ENCODE measurements around the gene RASGEF1B.
"Not testable (repeated sequence)": the region's sequence is repeated elsewhere in the genome, so short reads cannot be mapped to it uniquely, and the experiment has no call there.

Gene RASGEF1B

GRCh38 chr4:81498046-81498445, 26.3 kb upstream of the RASGEF1B start:
- no peak for DNase-seq

GRCh38 chr4:81495345-81495744, 23.6 kb upstream of the RASGEF1B start:
- DNase-seq: no peak

DNA sequence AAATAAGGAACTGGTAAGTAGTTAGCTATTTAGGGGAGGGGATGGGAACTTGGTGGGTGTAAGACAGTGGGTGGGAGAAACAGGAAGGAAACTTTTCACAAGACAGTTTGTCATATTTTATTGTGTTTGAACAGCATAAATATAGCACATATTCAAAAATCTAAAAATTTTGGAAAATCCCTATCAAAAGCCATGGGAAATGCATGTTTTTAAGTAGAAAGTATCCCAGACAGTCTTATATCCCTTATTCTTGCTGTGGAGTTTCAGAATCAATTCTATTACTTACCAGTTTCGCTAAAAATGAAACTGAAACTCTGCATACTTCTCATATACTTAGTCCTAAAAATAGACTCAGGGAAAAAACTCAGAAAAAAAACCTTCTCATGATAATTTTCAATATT, 22.3 kb upstream of the RASGEF1B start:
- DNase-seq: no peak

DNA sequence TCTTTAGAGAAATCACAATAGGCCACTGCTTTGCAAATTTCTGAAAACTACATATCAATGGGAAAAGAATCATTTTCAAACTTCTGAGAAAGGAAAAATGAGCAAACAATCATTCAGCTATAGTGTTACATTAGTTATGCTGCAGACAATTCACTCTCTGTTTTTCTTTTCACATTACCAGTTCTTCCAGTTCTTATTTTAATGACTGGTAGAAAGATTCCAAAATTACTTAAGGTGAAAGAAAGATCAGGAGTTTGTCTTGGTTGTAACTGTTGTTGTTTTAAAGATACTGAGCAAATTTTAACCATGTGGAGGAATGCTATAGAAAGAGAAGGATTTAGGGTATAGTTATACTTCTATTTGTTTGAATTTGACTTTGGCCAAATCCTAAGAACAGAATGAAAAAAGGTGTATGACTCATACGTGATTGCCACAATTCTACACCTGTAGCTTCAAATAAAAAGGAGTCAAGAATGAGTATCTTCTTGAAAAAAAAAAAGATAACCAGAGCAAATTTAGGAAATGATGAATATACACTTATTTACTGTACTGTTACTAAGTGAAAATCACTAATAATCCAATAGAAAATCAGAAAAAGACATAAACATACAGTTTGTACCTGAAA, 21.0 kb upstream of the RASGEF1B start:
- no peak for DNase-seq

DNA sequence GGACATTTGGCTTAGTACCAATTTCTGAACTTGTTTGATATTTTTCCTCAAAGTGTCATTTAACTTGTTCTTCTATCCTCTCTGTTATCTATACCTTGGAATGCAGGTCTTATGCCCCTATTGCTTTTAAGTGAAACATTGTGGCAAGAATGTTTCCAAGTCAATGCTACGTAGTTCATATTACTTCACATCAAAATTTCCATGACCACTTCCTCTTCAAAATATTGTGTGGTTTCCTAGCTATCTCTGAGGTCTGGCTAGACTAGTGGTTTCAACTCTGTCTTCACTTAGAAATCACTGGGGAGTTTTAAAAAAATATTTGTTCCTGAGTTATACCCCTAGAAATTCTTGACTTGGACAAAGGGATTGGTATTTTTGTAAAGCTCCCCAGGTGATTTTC, 20.2 kb upstream of the RASGEF1B start:
- DNase-seq: peak; percentile 76

- no peak for DNase-seq
Measured at GRCh38 chr4:81490403-81491160, 18.9 kb upstream of the RASGEF1B start.

GRCh38 chr4:81486502-81486901, 14.8 kb upstream of the RASGEF1B start:
- no peak for DNase-seq

- no peak for DNase-seq
Measured at GRCh38 chr4:81485310-81485980, 13.7 kb upstream of the RASGEF1B start.

DNA sequence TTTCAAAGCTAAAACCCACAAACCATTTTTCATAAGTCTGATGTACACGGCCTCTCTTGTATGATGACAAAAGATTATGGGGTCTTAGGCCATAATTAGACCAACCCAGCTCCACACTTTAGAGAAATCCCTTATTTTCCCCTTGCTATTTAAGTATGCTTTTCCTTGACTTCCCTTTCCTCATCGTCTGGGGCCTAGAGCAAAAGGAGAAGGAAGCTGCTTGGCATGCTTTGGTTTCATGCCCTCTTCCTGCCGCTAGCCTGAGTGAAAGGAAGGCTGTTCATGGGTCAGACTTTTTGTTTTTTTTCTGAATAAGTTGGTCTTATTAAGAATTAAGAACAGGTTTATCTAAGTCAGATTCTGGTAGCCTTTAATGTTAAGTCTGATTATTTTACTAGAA, 10.6 kb upstream of the RASGEF1B start:
- no peak for DNase-seq

GRCh38 chr4:81481151-81481550, 9.4 kb upstream of the RASGEF1B start:
- DNase-seq: no peak

GRCh38 chr4:81479573-81479972, 7.9 kb upstream of the RASGEF1B start:
- DNase-seq: not testable (repeated sequence)

DNA sequence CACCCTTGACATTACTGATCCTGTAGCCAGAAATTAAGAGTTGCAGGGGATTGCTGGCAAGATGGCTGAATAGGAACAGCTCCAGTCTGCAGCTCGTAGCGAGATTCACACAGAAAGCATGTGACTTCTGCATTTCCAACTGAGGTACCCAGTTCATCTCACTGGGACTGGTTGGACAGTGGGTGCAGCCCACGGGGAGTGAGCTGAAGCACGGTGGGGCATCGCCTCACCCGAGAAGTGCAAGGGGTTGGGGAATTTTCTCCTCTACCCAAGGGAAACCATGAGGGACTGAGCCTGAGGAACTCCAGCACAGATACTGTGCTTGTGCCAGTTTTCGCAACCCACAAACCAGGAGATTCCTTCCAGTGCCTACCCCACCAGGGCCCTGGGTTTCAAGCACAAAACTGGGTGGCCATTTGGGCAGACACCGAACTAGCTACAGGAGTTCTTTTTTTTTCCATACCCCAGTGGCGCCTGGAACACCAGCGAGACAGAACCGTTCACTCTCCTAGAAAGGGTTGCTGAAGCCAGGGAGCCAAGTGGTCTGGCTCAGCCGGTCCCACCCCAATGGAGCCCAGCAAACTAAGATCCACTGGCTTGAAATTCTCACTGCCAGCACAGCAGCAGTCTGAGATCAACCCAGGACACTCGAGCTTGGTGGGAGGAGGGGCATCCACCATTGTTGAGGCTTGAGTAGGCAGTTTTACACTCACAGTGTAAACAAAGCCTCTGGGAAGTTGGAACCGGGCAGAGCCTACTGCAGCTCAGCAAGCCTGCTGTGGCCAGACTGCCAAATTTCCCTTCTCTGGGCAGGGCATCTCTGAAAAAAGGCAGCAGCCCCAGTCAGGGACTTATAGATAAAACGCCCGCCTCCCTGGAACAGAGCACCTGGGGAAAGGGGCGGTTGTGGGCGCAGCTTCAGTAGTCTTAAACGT, 1.9 kb upstream of the RASGEF1B start:
- not testable (repeated sequence) for DNase-seq

DNA sequence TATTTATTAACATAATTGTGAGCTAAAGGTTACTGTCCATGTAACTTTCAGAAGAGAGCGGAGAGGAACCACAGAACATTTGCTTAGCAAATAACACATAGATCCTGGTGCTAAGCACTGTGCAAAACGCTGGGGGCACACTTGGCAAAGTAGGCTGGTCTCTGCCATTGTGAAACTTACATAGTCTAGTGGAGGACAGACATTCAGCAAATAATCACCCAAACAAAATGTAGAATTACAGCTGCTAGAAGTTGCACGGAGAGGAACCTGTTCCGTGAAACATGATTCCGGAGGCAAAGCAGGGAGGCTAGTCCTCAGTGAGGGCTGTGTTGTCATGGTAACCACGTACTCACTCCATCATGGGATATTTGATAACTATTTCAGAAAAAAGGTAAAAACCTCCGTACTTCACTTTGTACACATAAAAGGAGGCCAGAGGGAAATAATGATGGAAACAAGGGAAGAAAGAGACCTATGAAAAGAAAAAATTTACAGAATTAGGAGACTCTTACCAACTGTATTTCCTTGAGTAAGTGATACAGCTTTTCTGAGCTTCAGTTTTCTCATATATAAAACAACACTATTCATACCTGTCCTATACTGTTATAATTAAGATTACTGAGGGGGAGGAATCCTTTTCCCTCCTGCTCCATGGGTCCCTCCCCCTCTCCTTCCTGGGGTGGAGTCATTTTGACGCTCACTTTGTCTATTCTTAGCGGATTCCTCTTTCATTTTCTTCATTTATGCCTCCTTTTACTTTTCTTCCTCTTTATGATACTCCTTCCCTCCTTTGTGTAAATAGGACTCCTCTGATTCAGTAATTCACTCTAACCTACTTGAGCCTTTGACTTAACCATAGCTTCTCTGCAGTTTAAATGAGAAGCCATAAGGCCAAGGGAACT, 825 bp upstream of the RASGEF1B start:
- DNase-seq: peak; percentile 77

DNA sequence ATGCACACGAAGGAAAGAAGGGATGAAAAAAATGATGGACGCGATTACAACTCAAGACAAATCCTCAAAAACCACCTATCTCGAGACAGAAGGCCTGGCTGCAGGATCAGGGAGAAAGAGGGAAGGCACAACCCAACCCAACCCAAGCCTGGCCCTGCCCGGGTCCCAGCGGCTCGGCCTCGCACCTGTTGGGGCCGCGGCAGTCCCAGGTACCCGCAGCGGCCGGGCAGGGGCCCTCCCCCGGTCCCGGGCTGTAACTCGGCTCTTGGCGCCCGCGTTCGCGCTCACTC, 464 bp downstream of the RASGEF1B start:
- DNase-seq: no peak

DNA sequence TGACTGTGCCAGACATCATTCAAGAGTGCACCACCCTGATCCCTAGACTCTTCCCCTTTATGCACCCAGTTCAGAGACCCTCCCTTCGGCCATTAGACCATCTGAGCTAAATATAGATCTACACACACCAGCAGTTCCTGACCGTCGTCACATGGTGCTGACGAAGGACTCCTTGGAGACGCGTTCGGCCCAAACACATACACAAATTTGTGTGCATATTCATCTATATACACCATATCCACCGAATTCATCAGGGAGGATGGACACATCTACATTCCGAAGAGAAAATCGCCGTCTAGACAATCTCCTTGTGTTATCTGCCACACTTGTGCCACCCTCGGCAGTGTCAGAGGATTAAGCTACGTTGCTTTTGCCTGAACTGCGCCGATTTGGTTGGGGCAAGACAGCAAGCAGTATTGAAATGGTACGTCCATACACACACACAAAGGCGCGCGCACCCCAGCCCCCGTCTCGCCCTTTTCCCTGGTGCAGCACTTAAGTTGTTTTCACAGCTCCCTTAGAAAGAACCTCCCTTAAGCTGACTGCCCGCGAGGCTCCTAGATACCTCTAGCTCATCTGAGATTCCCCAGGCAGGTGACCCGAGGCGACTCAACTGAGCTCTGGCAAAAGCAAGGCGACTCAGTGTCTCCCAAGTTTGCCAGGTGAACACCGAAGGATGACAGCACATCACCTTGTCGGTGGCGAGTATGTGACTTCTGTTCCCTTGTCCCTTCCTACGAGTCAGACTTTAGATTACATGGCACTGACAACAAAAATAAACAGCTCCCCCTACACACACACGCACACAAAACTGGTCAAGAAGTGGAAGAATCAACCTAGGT, 1.0 kb downstream of the RASGEF1B start:
- no peak for DNase-seq

GRCh38 chr4:81469781-81470455, 1.8 kb downstream of the RASGEF1B start:
- DNase-seq: no peak

GRCh38 chr4:81468678-81469077, 3.0 kb downstream of the RASGEF1B start:
- no peak for DNase-seq

- DNase-seq: no peak
Measured at GRCh38 chr4:81467672-81467964, 4.1 kb downstream of the RASGEF1B start.

GRCh38 chr4:81466841-81467671, 4.7 kb downstream of the RASGEF1B start:
- DNase-seq: peak; percentile 59

All from KG1 (cell line).